ENCODE measurements around the gene GSTO1. TPM values are rescaled to one million over a fixed set of nuclear protein-coding genes. Genes with fewer than 3 reads are reported as not detected.
A peak's percentile ranks its signal among the peaks of the same experiment; 100 is the strongest.

Gene GSTO1
- total RNA-seq (2014; rRNA removed; shearing (Covaris generic)) (143 and 236 TPM in 2 replicates), polyA plus RNA-seq (2016; fragmentation: Nextera tagmentation; extraction: Ambion mirVana) (375 and 387 TPM in 2 replicates)

- no peaks in the 10 kb centered on the region for H3K27me3 ChIP-seq (replicated peaks; ENCODE audit: insufficient read depth)
- peaks cover 23% of the 10 kb centered on the region for H3K36me3 ChIP-seq (ENCODE audit: low read depth)
- peak; percentile 82 for DNase-seq
- TF ChIP-seq EZH2phosphoT487 (IDR thresholded peaks at IDR 0.05; ENCODE audit: insufficient read depth, low read depth) (no peak), EZH2 (IDR thresholded peaks at IDR 0.05; ENCODE audit: insufficient read depth, poor library complexity, severe bottlenecking) (no peak)
- peaks cover 52% of the 10 kb centered on the region for H3F3A ChIP-seq (ENCODE audit: insufficient read depth)
- peaks cover 42% of the 10 kb centered on the region for H3K4me1 ChIP-seq (ENCODE audit: insufficient read depth)
- 2% methylated on average over 42 to 61 of the region's 69 CpGs for WGBS, 2 experiments (ENCODE audit: low coverage in 1 of 2, low lambda C conversion rate in 2 of 2, missing lambda C conversion rate in 2 of 2)
- H3K4me2 ChIP-seq (ENCODE audit: unreplicated experiment): peak within 1 kb of the TSS; percentile 95
- peak within 1 kb of the TSS; percentile 96 for H3K27ac ChIP-seq
- no peaks in the 10 kb centered on the region for H3K9me3 ChIP-seq (ENCODE audit: low read depth)
- in situ Hi-C loops (cut with MboI): no loop called here
- peaks cover 53% of the 10 kb centered on the region for H3K79me2 ChIP-seq (ENCODE audit: insufficient read depth)
- peak within 1 kb of the TSS; percentile 97 for H3K9ac ChIP-seq
- no peaks in the 10 kb centered on the region for H3K9me2 ChIP-seq (ENCODE audit: insufficient read depth)
- no peaks in the 10 kb centered on the region; the same call in 1 of the 2 replicates for H4K20me1 ChIP-seq (ENCODE audit: insufficient read depth)
- H2AFZ ChIP-seq: peak within 1 kb of the TSS; percentile 94
- peak within 1 kb of the TSS; percentile 97 for H3K4me3 ChIP-seq
These were observed at the start of gene GSTO1 for GRCh38 chr10:104254493-104255310. GSTO1 (plus strand) TSS chr10:104254892; CDS start chr10:104254929, 37 bp downstream.

GRCh38 chr10:104208730-104209129 is 46.0 kb upstream of the GSTO1 start:
- H3K4me1 ChIP-seq (ENCODE audit: insufficient read depth): no peaks in the 10 kb centered on the region
- in situ Hi-C loops (cut with MboI): loop anchor here (10.0 to 25.0 kb wide), 3 partner anchors 164 to 496 kb away; no protein-coding TSS in a partner anchor
- H3K4me3 ChIP-seq: no peak overlapping the region
- no peak overlapping the region for H2AFZ ChIP-seq
- H3K4me2 ChIP-seq (ENCODE audit: unreplicated experiment): no peak overlapping the region
- 23% methylated on average over 3 of the region's 3 CpGs for WGBS, 2 experiments (ENCODE audit: low coverage in 1 of 2, low lambda C conversion rate in 2 of 2, missing lambda C conversion rate in 2 of 2)
- TF ChIP-seq EZH2 (IDR thresholded peaks at IDR 0.05; ENCODE audit: insufficient read depth, poor library complexity, severe bottlenecking) (no peak), EZH2phosphoT487 (IDR thresholded peaks at IDR 0.05; ENCODE audit: insufficient read depth, low read depth) (no peak)
- no peaks in the 10 kb centered on the region for H4K20me1 ChIP-seq (ENCODE audit: insufficient read depth)
- no peaks in the 10 kb centered on the region for H3K36me3 ChIP-seq (ENCODE audit: low read depth)
- H3K9ac ChIP-seq: no peak overlapping the region
- no peaks in the 10 kb centered on the region for H3K9me2 ChIP-seq (ENCODE audit: insufficient read depth)
- H3K9me3 ChIP-seq (ENCODE audit: low read depth): no peaks in the 10 kb centered on the region
- H3F3A ChIP-seq (ENCODE audit: insufficient read depth): no peaks in the 10 kb centered on the region
- no peaks in the 10 kb centered on the region for H3K79me2 ChIP-seq (ENCODE audit: insufficient read depth)
- no peak overlapping the region for H3K27ac ChIP-seq
- H3K27me3 ChIP-seq (replicated peaks; ENCODE audit: insufficient read depth): 0 out of 2 replicates have a peak, but pooled peaks cover 3% of the 10 kb centered on the region
- DNase-seq: peak; percentile 21

- H3K4me3 ChIP-seq: no peak overlapping the region
- H4K20me1 ChIP-seq (ENCODE audit: insufficient read depth): no peaks in the 10 kb centered on the region
- TF ChIP-seq EZH2phosphoT487 (IDR thresholded peaks at IDR 0.05; ENCODE audit: insufficient read depth, low read depth) (no peak), EZH2 (IDR thresholded peaks at IDR 0.05; ENCODE audit: insufficient read depth, poor library complexity, severe bottlenecking) (no peak)
- H3K9me3 ChIP-seq (ENCODE audit: low read depth): no peaks in the 10 kb centered on the region
- H3K27me3 ChIP-seq (replicated peaks; ENCODE audit: insufficient read depth): 0 out of 2 replicates have a peak, but pooled peaks cover 3% of the 10 kb centered on the region
- 6 to 10% methylated on average over 2 of the region's 2 CpGs for WGBS, 2 experiments (ENCODE audit: low coverage in 1 of 2, low lambda C conversion rate in 2 of 2, missing lambda C conversion rate in 2 of 2)
- no peak overlapping the region for H3K4me2 ChIP-seq (ENCODE audit: unreplicated experiment)
- no peaks in the 10 kb centered on the region for H3F3A ChIP-seq (ENCODE audit: insufficient read depth)
- in situ Hi-C loops (cut with MboI): loop anchor here (10.0 to 25.0 kb wide), 3 partner anchors 165 to 497 kb away; no protein-coding TSS in a partner anchor
- DNase-seq: peak; percentile 70
- H3K79me2 ChIP-seq (ENCODE audit: insufficient read depth): no peaks in the 10 kb centered on the region
- no peak overlapping the region for H3K27ac ChIP-seq
- H3K4me1 ChIP-seq (ENCODE audit: insufficient read depth): no peaks in the 10 kb centered on the region
- H3K36me3 ChIP-seq (ENCODE audit: low read depth): no peaks in the 10 kb centered on the region
- H2AFZ ChIP-seq: no peak overlapping the region
- H3K9me2 ChIP-seq (ENCODE audit: insufficient read depth): no peaks in the 10 kb centered on the region
- H3K9ac ChIP-seq: no peak overlapping the region
These were observed 45.0 kb upstream of the GSTO1 start for GRCh38 chr10:104209575-104210198.

- DNase-seq: no peak
- Histone ChIP-seq H3K4me1 (ENCODE audit: insufficient read depth) (no peaks in the 10 kb centered on the region), H3K9me3 (ENCODE audit: low read depth) (no peaks in the 10 kb centered on the region), H3K27me3 (replicated peaks; ENCODE audit: insufficient read depth) (peaks cover 23% of the 10 kb centered on the region; the same call in 1 of the 2 replicates), H3F3A (ENCODE audit: insufficient read depth) (no peaks in the 10 kb centered on the region), H3K9ac (no peak overlapping the region), H3K4me3 (no peak overlapping the region), H3K4me2 (ENCODE audit: unreplicated experiment) (no peak overlapping the region), H3K9me2 (ENCODE audit: insufficient read depth) (no peaks in the 10 kb centered on the region), H2AFZ (no peak overlapping the region), H3K36me3 (ENCODE audit: low read depth) (no peaks in the 10 kb centered on the region), H3K27ac (no peak overlapping the region), H3K79me2 (ENCODE audit: insufficient read depth) (no peaks in the 10 kb centered on the region), H4K20me1 (ENCODE audit: insufficient read depth) (no peaks in the 10 kb centered on the region)
- in situ Hi-C loops (cut with MboI): loop anchor here (25.0 kb wide), 2 partner anchors 329 to 504 kb away; no protein-coding TSS in a partner anchor
- no peak for TF ChIP-seq EZH2 (IDR thresholded peaks at IDR 0.05; ENCODE audit: insufficient read depth, poor library complexity, severe bottlenecking)
- 68 to 86% methylated on average over 3 of the region's 3 CpGs for WGBS, 2 experiments (ENCODE audit: low coverage in 1 of 2, low lambda C conversion rate in 2 of 2, missing lambda C conversion rate in 2 of 2)
These were observed 38.1 kb upstream of the GSTO1 start for GRCh38 chr10:104216631-104217030.
